OCI-LY3 (cell line): Measurements from ENCODE around the gene ZMIZ1.

Experiments
- H2AFZ ChIP-seq: fragments of 200-600, 300-600 bp; shearing (Covaris generic); 2 replicates; pipeline ENCODE4 v1.6.0; 2014; ENCODE audit warnings: antibody characterized with exemption, low read depth, low read length
- H3K27ac ChIP-seq: fragments of 200-600, 300-600 bp; sonication (generic); 2 replicates; pipeline ENCODE4 v1.5.1; 2014; ENCODE audit warnings: mild to moderate bottlenecking, low read length, moderate library complexity, mixed read lengths
- H3K27me3 ChIP-seq: fragments of 200-600, 300-600 bp; sonication (generic); 2 replicates; pipeline ENCODE4 v1.6.1; 2014; ENCODE audit warnings: low read depth, low read length, mixed read lengths
- H3K36me3 ChIP-seq: fragments of 200-600, 300-600 bp; sonication (generic); replicated peaks from 2 replicates; pipeline ENCODE3; 2014; ENCODE audit warnings: low read depth, low read length, mixed read lengths
- H3K4me1 ChIP-seq: fragments of 300-600, 200-600 bp; sonication (generic); 2 replicates; pipeline ENCODE4 v1.6.1; 2014; ENCODE audit warnings: low read length, mixed read lengths
- H3K4me2 ChIP-seq: fragments of 200-600, 300-600 bp; sonication (generic); 2 replicates; pipeline ENCODE4 v1.6.1; 2014; ENCODE audit warnings: low read length, mixed read lengths
- H3K4me3 ChIP-seq: fragments of 300-600, 200-600 bp; sonication (generic); 2 replicates; pipeline ENCODE4 v1.5.1; 2014; ENCODE audit warnings: antibody characterized with exemption, mild to moderate bottlenecking, low read length, moderate library complexity
- H3K79me2 ChIP-seq: fragments of 300-600, 200-600 bp; shearing (Covaris generic); 2 replicates; pipeline ENCODE4 v1.6.1; 2014; ENCODE audit warnings: mild to moderate bottlenecking, low read length, mixed read lengths
- H3K9ac ChIP-seq: fragments of 300-600, 200-600 bp; shearing (Covaris generic); 2 replicates; pipeline ENCODE4 v1.6.0; 2014; ENCODE audit warnings: mild to moderate bottlenecking, low read length, moderate library complexity
- H3K9me3 ChIP-seq: fragments of 200-600, 300-600 bp; shearing (Covaris generic); 2 replicates; pipeline ENCODE4 v1.6.1; 2014; ENCODE audit warnings: low read length, mixed read lengths; ENCODE audit not compliant: insufficient read depth
- H4K20me1 ChIP-seq: fragments of 200-600, 300-600 bp; sonication (generic); 2 replicates; pipeline ENCODE4 v1.6.1; 2016; ENCODE audit warnings: low read length, mixed read lengths; ENCODE audit not compliant: insufficient read depth
- EZH2phosphoT487 ChIP-seq: fragments of 200-600 bp; shearing (Covaris generic); IDR thresholded peaks from 2 replicates; pipeline ENCODE4 v1.6.1; 2018; ENCODE audit warnings: antibody characterized with exemption, mixed run types, low read depth
- TF ChIP-seq, protein P1 (sequence below): fragments of 200-600, 300-600 bp; sonication (generic); IDR thresholded peaks from 2 replicates; pipeline ENCODE4 v1.5.1; 2014; ENCODE audit warnings: antibody characterized with exemption, low read length, low read depth

ZMIZ1 gene

DNA sequence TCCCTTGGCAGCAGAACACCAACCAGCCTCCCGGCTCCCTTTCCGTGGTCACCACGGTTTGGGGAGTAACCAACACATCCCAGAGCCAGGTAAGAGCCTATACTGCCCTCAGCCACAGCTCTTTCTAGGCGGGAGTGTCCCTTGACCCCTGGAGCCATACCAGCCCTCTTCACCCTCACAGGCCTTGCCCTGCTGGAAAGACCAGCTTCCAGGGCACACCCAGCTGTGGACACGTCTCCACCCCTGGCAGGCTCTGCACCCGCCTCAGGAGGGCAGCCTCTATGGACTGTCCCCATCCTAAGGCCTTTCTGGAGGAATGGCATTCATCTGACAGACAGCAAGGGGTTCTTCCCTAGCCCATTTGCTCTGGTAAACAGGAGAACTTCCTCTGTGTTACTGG is 221.0 kb downstream of the ZMIZ1 start:
- Histone ChIP-seq H3K36me3 (peaks cover 11% of the 10 kb centered on the region), H3K27me3 (no peaks in the 10 kb centered on the region), H2AFZ (no peak overlapping the region), H3K27ac (no peak overlapping the region), H3K4me1 (peaks cover 48% of the 10 kb centered on the region), H3K9me3 (no peaks in the 10 kb centered on the region), H3K4me3 (no peak overlapping the region), H3K4me2 (no peak overlapping the region), H4K20me1 (no peaks in the 10 kb centered on the region), H3K79me2 (peaks cover 6% of the 10 kb centered on the region; the same call in 1 of the 2 replicates), H3K9ac (no peak overlapping the region)
- TF ChIP-seq, protein P1, sequence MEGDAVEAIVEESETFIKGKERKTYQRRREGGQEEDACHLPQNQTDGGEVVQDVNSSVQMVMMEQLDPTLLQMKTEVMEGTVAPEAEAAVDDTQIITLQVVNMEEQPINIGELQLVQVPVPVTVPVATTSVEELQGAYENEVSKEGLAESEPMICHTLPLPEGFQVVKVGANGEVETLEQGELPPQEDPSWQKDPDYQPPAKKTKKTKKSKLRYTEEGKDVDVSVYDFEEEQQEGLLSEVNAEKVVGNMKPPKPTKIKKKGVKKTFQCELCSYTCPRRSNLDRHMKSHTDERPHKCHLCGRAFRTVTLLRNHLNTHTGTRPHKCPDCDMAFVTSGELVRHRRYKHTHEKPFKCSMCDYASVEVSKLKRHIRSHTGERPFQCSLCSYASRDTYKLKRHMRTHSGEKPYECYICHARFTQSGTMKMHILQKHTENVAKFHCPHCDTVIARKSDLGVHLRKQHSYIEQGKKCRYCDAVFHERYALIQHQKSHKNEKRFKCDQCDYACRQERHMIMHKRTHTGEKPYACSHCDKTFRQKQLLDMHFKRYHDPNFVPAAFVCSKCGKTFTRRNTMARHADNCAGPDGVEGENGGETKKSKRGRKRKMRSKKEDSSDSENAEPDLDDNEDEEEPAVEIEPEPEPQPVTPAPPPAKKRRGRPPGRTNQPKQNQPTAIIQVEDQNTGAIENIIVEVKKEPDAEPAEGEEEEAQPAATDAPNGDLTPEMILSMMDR: no peak
- TF ChIP-seq EZH2phosphoT487: no peak

DNA sequence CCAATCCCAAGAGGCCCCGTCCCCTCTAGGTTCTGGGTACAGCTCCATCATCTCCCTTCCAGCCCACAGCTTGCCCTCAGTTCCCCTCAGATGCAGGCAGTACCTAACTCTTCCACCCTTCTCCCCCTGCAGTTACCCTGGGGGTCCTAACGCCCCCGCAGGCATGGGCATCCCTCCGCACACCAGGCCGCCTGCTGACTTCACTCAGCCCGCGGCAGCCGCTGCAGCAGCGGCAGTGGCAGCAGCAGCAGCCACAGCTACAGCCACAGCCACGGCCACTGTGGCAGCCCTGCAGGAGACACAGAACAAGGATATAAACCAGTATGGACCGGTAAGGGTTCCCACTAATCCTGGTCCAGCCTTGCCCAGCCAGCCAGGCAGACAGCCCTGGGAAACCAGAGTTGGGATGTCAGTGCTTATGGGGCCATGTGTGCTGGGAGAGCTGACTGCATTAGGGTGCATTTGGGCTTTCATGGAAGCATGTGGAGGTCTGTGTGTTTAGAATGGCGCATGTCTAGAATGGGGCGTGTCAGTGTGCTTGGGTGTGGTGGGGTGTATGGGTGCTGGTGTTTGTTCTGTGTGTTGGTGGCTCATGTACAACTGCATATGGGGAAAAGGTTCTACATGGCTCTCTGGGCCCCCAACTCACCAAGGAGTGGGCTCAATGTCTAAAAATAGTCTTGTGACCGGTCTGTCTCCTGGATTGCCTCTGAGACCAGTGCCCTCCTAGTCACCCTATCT is 223.4 kb downstream of the ZMIZ1 start:
- peaks cover 48% of the 10 kb centered on the region for H3K4me1 ChIP-seq
- TF ChIP-seq EZH2phosphoT487: no peak
- TF ChIP-seq, protein P1: no peak
- no peak overlapping the region for H3K4me3 ChIP-seq
- H3K36me3 ChIP-seq: peaks cover 28% of the 10 kb centered on the region
- no peak overlapping the region for H2AFZ ChIP-seq
- no peak overlapping the region for H3K27ac ChIP-seq
- no peaks in the 10 kb centered on the region for H3K27me3 ChIP-seq
- no peaks in the 10 kb centered on the region for H4K20me1 ChIP-seq
- H3K9me3 ChIP-seq: no peaks in the 10 kb centered on the region
- H3K79me2 ChIP-seq: peaks cover 1% of the 10 kb centered on the region; the same call in 1 of the 2 replicates
- no peak overlapping the region for H3K9ac ChIP-seq
- no peak overlapping the region for H3K4me2 ChIP-seq

DNA sequence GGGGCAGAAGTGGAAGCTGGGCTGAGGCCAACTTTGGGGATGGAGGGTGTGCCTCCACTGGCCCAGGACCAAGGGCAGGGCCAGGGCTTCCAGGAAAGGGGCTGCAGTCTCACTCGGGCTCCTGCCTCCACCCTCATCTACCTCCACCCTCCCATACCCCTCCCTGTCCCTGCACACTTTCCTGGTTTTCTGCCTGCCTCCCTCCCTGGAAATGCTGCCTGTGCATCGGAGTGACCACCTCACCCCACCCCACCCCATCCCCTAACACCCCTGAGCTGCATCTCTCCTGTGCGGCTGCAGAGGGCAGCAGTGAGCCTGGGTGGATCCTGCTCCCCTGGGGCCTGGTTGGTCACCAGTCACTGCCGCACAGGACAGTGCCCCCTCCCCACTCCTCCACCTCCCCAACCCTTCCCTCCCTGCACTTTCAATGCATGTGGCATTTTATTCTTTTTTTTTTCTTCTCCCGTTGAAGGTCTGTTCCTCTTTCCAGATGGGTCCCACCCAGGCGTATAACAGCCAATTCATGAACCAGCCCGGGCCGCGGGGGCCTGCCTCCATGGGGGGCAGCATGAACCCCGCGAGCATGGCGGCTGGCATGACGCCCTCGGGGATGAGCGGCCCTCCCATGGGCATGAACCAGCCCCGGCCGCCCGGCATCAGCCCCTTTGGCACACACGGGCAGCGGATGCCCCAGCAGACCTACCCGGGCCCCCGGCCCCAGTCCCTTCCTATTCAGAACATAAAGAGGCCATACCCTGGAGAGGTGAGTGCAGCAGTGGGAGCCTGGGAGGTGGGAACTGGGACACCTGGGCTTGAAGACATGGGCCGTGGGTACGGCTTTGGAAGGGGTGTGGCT is 224.4 kb downstream of the ZMIZ1 start:
- H3K4me1 ChIP-seq: peaks cover 45% of the 10 kb centered on the region
- H3K4me3 ChIP-seq: no peak overlapping the region
- H4K20me1 ChIP-seq: no peaks in the 10 kb centered on the region
- H3K36me3 ChIP-seq: peaks cover 32% of the 10 kb centered on the region
- no peak overlapping the region for H2AFZ ChIP-seq
- no peaks in the 10 kb centered on the region for H3K27me3 ChIP-seq
- peak overlapping the region; percentile 44 for H3K27ac ChIP-seq
- peak overlapping the region; percentile 36 for H3K4me2 ChIP-seq
- H3K9me3 ChIP-seq: no peaks in the 10 kb centered on the region
- no peaks in the 10 kb centered on the region for H3K79me2 ChIP-seq
- TF ChIP-seq EZH2phosphoT487: no peak
- TF ChIP-seq, protein P1: peak; percentile 41
- H3K9ac ChIP-seq: no peak overlapping the region
